A549 (cell line): ENCODE measurements around the gene ALPI. TPM values are rescaled to one million over a fixed set of nuclear protein-coding genes. Genes with fewer than 3 reads are reported as not detected.

ENCODE experiments used
- ATAC-seq, 2 experiments: fragments of 200-7000 bp in 1 of 2; fragments of >200 bp in 1 of 2; cut with Nextera tagmentation in 1 of 2; cut with Tn5 transposase in 1 of 2; 3 replicates each; pipeline versions ENCODE4 v1.8.0 to v1.9.1; 2018 to 2020; ENCODE audit warnings: mild to moderate bottlenecking in 1 of 2, moderate library complexity in 1 of 2
- CTCF ChIA-PET: fragments of 300-600 bp; sonication (Branson Sonifier 250); formaldehyde crosslinking; extraction: SDS; loops from one replicate; lab custom pipeline; 2021; ENCODE audit warnings: antibody characterized with exemption, inconsistent platforms; lab: Yijun Ruan, JAX
- POLR2A ChIA-PET: fragments of 350-600 bp; formaldehyde crosslinking; extraction: SDS; loops from one replicate; lab custom pipeline; 2021; ENCODE audit warnings: antibody characterized with exemption, inconsistent platforms; lab: Yijun Ruan, JAX
- DNase-seq, 2 experiments: peaks; one replicate each; pipeline versions ENCODE4 v3.0.0 to v3.0.0-alpha.2; 2011 to 2016; ENCODE audit warnings: low read depth in 1 of 2, low spot score in 1 of 2
- FAIRE-seq: peaks from 2 replicates; lab custom pipeline; 2011; peaks lifted over from hg19 to GRCh38; lab: Jason Lieb, UNC
- H3K27ac ChIP-seq, 2 experiments: fragments of >200 bp; sonication (Bioruptor Twin); formaldehyde crosslinking; 3 replicates each; pipeline ENCODE4 v1.5.1; 2016 to 2017
- H3K4me1 ChIP-seq: fragments of >200 bp; sonication (Bioruptor Twin); formaldehyde crosslinking; 3 replicates; pipeline ENCODE4 v1.6.1; 2016
- H3K4me2 ChIP-seq: fragments of >200 bp; sonication (Bioruptor Twin); formaldehyde crosslinking; 3 replicates; pipeline ENCODE4 v1.6.1; 2016
- H3K4me3 ChIP-seq: fragments of >200 bp; sonication (Bioruptor Twin); formaldehyde crosslinking; 3 replicates; pipeline ENCODE4 v1.5.1; 2016
- H3K9me3 ChIP-seq: fragments of >200 bp; sonication (Bioruptor Twin); formaldehyde crosslinking; 3 replicates; pipeline ENCODE4 v1.6.1; 2016
- BHLHE40 ChIP-seq: IDR thresholded peaks from 2 replicates; pipeline ENCODE4 v1.6.1; 2012; ENCODE audit warnings: low read depth, low read length, inconsistent platforms
- CEBPB ChIP-seq, 2 experiments: fragments of >200 bp in 1 of 2; sonication (Bioruptor Twin) in 1 of 2; formaldehyde crosslinking in 1 of 2; IDR thresholded peaks; 2 replicates each; pipeline ENCODE4 v1.6.1; 2012 to 2016
- CHD2 ChIP-seq: fragments of 150-350 bp; IDR thresholded peaks from 2 replicates; pipeline ENCODE4 v1.6.1; 2014; ENCODE audit warnings: low read length; ENCODE audit not compliant: partially characterized antibody
- CHD4 ChIP-seq: fragments of 200-600 bp; sonication (generic); IDR thresholded peaks from 2 replicates; pipeline ENCODE4 v1.6.1; 2016; ENCODE audit warnings: antibody characterized with exemption, mild to moderate bottlenecking, borderline replicate concordance
- ESRRA ChIP-seq: fragments of 150-350 bp; IDR thresholded peaks from 2 replicates; pipeline ENCODE4 v1.6.1; 2014; ENCODE audit warnings: mild to moderate bottlenecking, low read length, borderline replicate concordance
- FOSB ChIP-seq: fragments of 250-450 bp; sonication (Bioruptor Pico); IDR thresholded peaks from 2 replicates; pipeline ENCODE4 v1.5.0; 2020; ENCODE audit warnings: mild to moderate bottlenecking, moderate library complexity
- HES2 ChIP-seq: fragments of >200 bp; sonication (Bioruptor Twin); formaldehyde crosslinking; IDR thresholded peaks from 2 replicates; pipeline ENCODE4 v1.6.1; 2016
- HOXA7 ChIP-seq: fragments of 250-450 bp; sonication (Bioruptor Pico); IDR thresholded peaks from 2 replicates; pipeline ENCODE4 v1.5.0; 2020; ENCODE audit warnings: mild to moderate bottlenecking, moderate library complexity
- HOXB13 ChIP-seq: fragments of 250-450 bp; sonication (Bioruptor Pico); IDR thresholded peaks from 2 replicates; pipeline ENCODE4 v1.5.0; 2020; ENCODE audit warnings: low read depth, mild to moderate bottlenecking, moderate library complexity
- JUNB ChIP-seq: fragments of >200 bp; sonication (Bioruptor Twin); formaldehyde crosslinking; IDR thresholded peaks from 2 replicates; pipeline ENCODE4 v1.6.1; 2016
- KDM5A ChIP-seq: fragments of 200-600 bp; sonication (generic); IDR thresholded peaks from 2 replicates; pipeline ENCODE4 v1.6.1; 2016; ENCODE audit warnings: antibody characterized with exemption, mild to moderate bottlenecking
- MYC ChIP-seq: IDR thresholded peaks from 2 replicates; pipeline ENCODE4 v1.6.1; 2012; ENCODE audit warnings: mild to moderate bottlenecking, inconsistent platforms, low read length, improper control_type of control experiment, borderline replicate concordance
- NR3C1 ChIP-seq: fragments of >200 bp; sonication (Bioruptor Twin); formaldehyde crosslinking; IDR thresholded peaks from 3 replicates; pipeline ENCODE4 v1.6.1; 2017
- POLR2A ChIP-seq: IDR thresholded peaks from 2 replicates; pipeline ENCODE4 v1.6.1; 2012; ENCODE audit warnings: mild to moderate bottlenecking, low read length
- POLR2AphosphoS2 ChIP-seq: conservative IDR thresholded peaks from 2 replicates; pipeline ENCODE4 v1.6.1; 2012; ENCODE audit warnings: low read length, improper control_type of control experiment, inconsistent platforms
- RAD21 ChIP-seq, 2 experiments: fragments of >200 bp in 1 of 2; sonication (Bioruptor Twin) in 1 of 2; formaldehyde crosslinking in 1 of 2; IDR thresholded peaks in 1 of 2; conservative IDR thresholded peaks in 1 of 2; 2 replicates in 1 of 2; 3 replicates in 1 of 2; pipeline ENCODE4 v1.6.1; 2012 to 2018; ENCODE audit warnings: inconsistent platforms in 1 of 2
- REST ChIP-seq: fragments of 200-600 bp; sonication (generic); IDR thresholded peaks from 2 replicates; pipeline ENCODE4 v1.6.1; 2016; ENCODE audit warnings: antibody characterized with exemption, mild to moderate bottlenecking, moderate library complexity
- RNF2 ChIP-seq: fragments of 200-600 bp; sonication (generic); IDR thresholded peaks from 2 replicates; pipeline ENCODE4 v1.6.1; 2016; ENCODE audit warnings: low read depth, mild to moderate bottlenecking, antibody characterized with exemption, moderate library complexity, borderline replicate concordance
- SMC3 ChIP-seq: fragments of >200 bp; sonication (Bioruptor Twin); formaldehyde crosslinking; IDR thresholded peaks from 3 replicates; pipeline ENCODE4 v1.6.1; 2018; ENCODE audit warnings: inconsistent platforms
- SREBF2 ChIP-seq: fragments of 450-650 bp; IDR thresholded peaks from 2 replicates; pipeline ENCODE4 v1.6.1; 2014; ENCODE audit warnings: mild to moderate bottlenecking, moderate library complexity
- TP53 ChIP-seq: fragments of 250-450 bp; sonication (Bioruptor Pico); IDR thresholded peaks from 2 replicates; pipeline ENCODE4 v1.5.0; 2021; ENCODE audit warnings: mild to moderate bottlenecking, moderate library complexity
- WGBS: methylation state at CpG from one replicate; pipeline ENCODE4 v1.1.6; 2017; ENCODE audit errors: missing lambda C conversion rate; 5-methylcytosine and 5-hydroxymethylcytosine counted together
- polyA plus RNA-seq, 4 experiments: library from polyadenylated mRNA; depleted of rRNA in 3 of 4; stranded (reverse); fragments of >200 nt; fragmentation: RNase III in 1 of 4; extraction: RNeasy Plus Mini Kit Qiagen cat#74134 plus additional on column Dnase treatment in 1 of 4; gene quantifications; 2 replicates in 3 of 4; 3 replicates in 1 of 4; pipeline ENCODE4 v1.2.3, GENCODE V29; 2011 to 2017
- TF ChIP-seq, protein P1 (sequence below): IDR thresholded peaks from 2 replicates; pipeline ENCODE4 v1.6.1; 2012
- TF ChIP-seq, protein P2 (sequence below): fragments of >200 bp; sonication (Bioruptor Twin); formaldehyde crosslinking; IDR thresholded peaks from 3 replicates; pipeline ENCODE4 v1.5.1; 2016

Gene ALPI
- polyA plus RNA-seq, 2 of the 4 experiments (the other 2 are of a cell fraction), result 0.05 TPM; not detected in 1

DNA sequence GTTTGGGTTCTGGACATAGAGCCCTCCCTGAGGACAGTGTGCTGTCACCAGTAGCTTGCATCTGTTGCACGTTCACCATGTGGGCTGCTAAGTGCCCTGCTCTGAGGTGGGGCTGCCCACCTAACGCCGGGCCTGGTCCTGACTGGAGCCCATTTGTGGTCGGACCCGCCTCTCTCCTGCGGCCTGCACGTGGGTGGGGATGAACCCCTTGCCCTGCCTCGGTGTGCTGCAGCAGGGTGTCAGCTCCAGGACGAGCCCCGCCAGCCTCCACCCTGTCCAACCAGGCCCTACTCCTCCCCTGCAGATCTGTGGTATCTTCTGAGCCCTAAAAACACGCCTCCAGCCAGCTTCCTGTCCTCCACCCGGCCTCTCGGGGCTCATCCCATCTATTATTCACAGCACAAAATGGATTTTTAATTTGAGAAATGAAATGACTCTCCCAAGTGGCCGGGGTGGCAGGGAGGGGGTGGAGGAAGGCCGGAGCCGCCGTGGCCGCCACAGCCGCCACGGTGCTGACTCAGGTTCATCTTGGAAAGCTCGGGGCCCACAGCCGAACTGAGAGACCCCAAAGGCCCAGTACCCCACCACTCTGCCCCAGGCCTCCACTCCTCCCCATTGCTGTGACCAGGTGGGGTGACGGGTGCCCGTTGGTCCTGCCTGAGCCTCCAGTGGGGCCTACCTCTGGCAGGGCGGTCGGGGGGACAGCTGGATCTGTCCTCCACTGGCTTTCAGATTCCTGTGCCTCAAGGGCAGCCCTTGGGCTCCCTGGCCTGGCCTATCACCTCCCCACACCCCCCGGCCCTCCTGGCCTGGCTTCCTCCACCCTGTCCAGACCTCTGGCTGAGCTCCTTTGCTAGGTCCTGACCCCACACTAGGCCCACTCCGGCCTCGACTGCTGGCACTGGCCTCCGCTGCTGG, 34.5 kb downstream of the ALPI start (continued):
- TF ChIP-seq RAD21 (conservative IDR thresholded peaks at IDR 0.05 in 1 of 2, IDR thresholded peaks at IDR 0.05 in 1 of 2) (no peak), BHLHE40 (no peak), HES2 (no peak)
- TF ChIP-seq, protein P1, sequence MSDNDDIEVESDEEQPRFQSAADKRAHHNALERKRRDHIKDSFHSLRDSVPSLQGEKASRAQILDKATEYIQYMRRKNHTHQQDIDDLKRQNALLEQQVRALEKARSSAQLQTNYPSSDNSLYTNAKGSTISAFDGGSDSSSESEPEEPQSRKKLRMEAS, result no peak
- TF ChIP-seq, all 56 proteins: peak for 0

- no peak overlapping the region for H3K4me2 ChIP-seq
- ChIA-PET POLR2A (no interaction called here), CTCF (interaction anchor here (0.9 kb wide), 1 partner anchor 46 kb away, joined by 3 read pairs; no protein-coding TSS in a partner anchor)
- FAIRE-seq, result no peak
- no peak for ATAC-seq
- no peak overlapping the region for H3K4me3 ChIP-seq
- peaks cover 6% of the 10 kb centered on the region; the same call in 1 of the 3 replicates for H3K4me1 ChIP-seq
- no peak for TF ChIP-seq CEBPB (IDR thresholded peaks at IDR 0.05)
- TF ChIP-seq POLR2AphosphoS2, result no peak
- no peak for TF ChIP-seq POLR2A
- DNase-seq, result no peak
- no peaks in the 10 kb centered on the region for H3K9me3 ChIP-seq
- 87% methylated on average over 10 of the region's 12 CpGs for WGBS
- no peak overlapping the region for H3K27ac ChIP-seq
Observed at GRCh38 chr2:232491139-232491780, 35.3 kb downstream of the ALPI start.

DNA sequence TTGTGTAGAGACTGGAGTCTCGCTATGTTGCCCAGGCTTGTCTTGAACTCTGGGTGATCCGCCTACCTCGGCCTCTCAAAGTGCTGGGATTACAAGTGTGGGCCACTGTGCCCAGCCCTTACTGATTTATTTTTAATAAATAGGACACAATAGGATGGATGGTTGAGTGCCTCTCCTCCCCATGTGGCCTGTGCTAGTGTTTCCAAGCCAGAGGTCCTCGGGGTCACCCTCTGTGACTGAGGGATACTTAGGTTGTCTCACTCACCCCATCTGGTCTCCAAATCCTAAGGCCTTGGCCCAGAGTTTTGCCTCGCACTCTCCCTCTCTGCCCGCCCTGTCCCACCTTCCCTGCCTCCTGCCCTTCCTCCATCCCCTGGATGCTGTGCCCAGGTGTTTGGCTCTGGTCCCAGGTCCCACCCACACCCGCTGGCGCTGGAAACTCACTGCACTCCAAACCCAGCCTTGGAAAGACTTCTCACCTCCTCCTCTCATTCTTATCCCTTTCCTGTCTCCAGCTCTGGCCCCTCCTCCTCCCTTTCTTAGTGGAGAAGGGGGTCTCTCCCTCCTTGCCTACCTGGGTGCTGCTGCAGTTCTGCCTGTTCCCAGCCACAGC, 36.4 kb downstream of the ALPI start:
- H3K4me3 ChIP-seq, result no peak overlapping the region
- no peak for ATAC-seq
- TF ChIP-seq RNF2 (no peak), HOXB13 (CRISPR knock-in tag) (no peak), CHD2 (no peak), CEBPB (IDR thresholded peaks at IDR 0.05) (no peak), ESRRA (no peak), FOSB (no peak), NR3C1 (no peak)
- TF ChIP-seq, protein P2, sequence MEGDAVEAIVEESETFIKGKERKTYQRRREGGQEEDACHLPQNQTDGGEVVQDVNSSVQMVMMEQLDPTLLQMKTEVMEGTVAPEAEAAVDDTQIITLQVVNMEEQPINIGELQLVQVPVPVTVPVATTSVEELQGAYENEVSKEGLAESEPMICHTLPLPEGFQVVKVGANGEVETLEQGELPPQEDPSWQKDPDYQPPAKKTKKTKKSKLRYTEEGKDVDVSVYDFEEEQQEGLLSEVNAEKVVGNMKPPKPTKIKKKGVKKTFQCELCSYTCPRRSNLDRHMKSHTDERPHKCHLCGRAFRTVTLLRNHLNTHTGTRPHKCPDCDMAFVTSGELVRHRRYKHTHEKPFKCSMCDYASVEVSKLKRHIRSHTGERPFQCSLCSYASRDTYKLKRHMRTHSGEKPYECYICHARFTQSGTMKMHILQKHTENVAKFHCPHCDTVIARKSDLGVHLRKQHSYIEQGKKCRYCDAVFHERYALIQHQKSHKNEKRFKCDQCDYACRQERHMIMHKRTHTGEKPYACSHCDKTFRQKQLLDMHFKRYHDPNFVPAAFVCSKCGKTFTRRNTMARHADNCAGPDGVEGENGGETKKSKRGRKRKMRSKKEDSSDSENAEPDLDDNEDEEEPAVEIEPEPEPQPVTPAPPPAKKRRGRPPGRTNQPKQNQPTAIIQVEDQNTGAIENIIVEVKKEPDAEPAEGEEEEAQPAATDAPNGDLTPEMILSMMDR, result no peak
- H3K4me1 ChIP-seq, result peaks cover under 1% of the 10 kb centered on the region; the same call in 1 of the 3 replicates
- no peak overlapping the region for H3K27ac ChIP-seq
- WGBS, result 61% methylated on average over 8 of the region's 8 CpGs
- DNase-seq, result no peak
- no peaks in the 10 kb centered on the region for H3K9me3 ChIP-seq
- H3K4me2 ChIP-seq, result no peak overlapping the region
- CTCF ChIA-PET, result no interaction called here
- FAIRE-seq, result no peak
- POLR2A ChIA-PET, result no interaction called here

GRCh38 chr2:232492963-232493700, 37.2 kb downstream of the ALPI start:
- CTCF ChIA-PET, result interaction anchor here (1.0 to 1.1 kb wide), 2 partner anchors 29 to 46 kb away, joined by 3 to 4 read pairs; no protein-coding TSS in a partner anchor
- POLR2A ChIA-PET, result no interaction called here
- TF ChIP-seq REST, result no peak
- no peak for TF ChIP-seq HOXA7
- TF ChIP-seq CHD4, result no peak
- no peak for TF ChIP-seq KDM5A
- TF ChIP-seq JUNB, result no peak
- no peak for TF ChIP-seq SMC3
- no peak for TF ChIP-seq TP53 (CRISPR knock-in tag)
- TF ChIP-seq SREBF2, result no peak
- TF ChIP-seq MYC, result no peak
- no peak for TF ChIP-seq CHD2

More at GRCh38 chr2:232492963-232493700, 37.2 kb downstream of the ALPI start:
- 67% methylated on average over 23 of the region's 24 CpGs for WGBS
- no peaks in the 10 kb centered on the region for H3K9me3 ChIP-seq
- H3K4me1 ChIP-seq, result no peaks in the 10 kb centered on the region
- FAIRE-seq (no peak), DNase-seq (no peak), ATAC-seq (no peak)
- H3K27ac ChIP-seq, result no peak overlapping the region
- H3K4me2 ChIP-seq, result no peak overlapping the region
- no peak overlapping the region for H3K4me3 ChIP-seq
